GM21529 (cell line): ENCODE measurements around the gene SNRPA1.

ENCODE experiments used
- ATAC-seq: cut with Tn5 transposase; IDR thresholded peaks from one replicate; pipeline ENCODE4 v1.9.1; 2021; ENCODE audit not compliant: unreplicated experiment

The SNRPA1 gene

DNA sequence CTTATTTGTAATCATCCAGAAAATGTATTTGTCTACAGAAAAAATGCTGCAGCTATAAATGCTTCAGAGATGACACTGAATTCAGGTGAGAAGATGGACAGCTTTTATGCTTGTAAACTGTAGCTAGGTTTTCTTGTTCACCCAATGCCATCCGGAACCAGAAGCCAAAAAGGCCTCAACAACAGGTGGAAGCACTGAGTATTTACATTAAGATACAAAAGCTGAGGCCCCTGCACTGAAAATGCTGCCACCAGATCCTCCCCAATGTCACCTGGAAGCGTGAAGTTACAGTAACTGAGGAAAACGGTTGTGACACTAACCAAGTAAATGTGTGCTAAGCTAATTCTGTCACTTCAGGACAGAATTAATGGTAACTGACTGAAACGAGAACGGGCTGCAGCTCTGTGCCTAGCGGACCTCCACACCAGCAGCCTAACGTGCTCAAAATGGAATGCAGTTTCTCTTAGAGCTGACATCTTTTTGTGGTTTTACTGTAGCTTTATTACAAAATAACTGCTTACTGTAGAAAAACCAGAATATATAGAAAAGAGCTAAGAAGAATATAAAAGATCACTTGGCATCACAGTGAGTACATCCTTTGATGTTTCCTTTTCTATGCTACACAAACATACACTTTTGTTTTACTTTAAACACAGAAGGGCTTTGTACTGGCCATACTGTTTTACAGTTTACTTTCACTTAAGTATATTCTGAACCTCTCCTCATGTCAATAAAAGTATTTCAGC is 50.8 kb downstream of the SNRPA1 start:
- no peak for ATAC-seq

DNA sequence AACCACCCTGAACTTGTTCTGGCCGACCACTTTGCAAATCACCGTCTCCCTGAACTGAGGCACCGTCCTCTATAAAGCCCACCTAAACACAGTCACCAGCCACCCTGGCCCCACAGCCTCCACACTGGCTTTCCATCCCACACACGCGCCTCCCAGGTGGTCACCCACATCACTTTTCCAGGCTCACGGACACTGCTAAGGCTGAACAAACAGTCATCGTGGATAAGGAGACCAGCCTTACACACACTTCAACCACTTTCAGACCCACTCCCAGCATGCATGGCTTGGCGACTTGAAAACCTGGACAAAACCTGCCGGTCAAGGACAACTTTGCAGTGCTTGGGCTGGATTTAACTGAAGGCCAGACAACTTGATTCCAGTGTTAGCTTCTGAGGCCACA is 51.6 kb downstream of the SNRPA1 start:
- no peak for ATAC-seq

DNA sequence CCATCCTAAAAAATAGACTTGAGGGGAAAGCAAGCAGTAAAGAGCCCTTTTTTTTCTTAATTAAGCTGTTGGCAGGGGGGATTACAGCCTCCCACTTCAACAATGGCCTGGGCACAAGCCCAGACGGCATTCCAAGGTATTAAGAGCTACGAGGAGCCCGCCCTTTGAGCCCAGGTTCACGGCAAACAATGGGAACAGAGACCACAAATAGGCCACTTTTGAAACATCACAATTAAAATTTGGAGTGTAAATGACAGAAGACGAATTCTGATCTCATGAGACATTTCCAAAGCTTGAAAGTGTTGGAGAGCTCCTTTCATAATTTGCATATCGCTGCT is 52.1 kb downstream of the SNRPA1 start:
- no peak for ATAC-seq

DNA sequence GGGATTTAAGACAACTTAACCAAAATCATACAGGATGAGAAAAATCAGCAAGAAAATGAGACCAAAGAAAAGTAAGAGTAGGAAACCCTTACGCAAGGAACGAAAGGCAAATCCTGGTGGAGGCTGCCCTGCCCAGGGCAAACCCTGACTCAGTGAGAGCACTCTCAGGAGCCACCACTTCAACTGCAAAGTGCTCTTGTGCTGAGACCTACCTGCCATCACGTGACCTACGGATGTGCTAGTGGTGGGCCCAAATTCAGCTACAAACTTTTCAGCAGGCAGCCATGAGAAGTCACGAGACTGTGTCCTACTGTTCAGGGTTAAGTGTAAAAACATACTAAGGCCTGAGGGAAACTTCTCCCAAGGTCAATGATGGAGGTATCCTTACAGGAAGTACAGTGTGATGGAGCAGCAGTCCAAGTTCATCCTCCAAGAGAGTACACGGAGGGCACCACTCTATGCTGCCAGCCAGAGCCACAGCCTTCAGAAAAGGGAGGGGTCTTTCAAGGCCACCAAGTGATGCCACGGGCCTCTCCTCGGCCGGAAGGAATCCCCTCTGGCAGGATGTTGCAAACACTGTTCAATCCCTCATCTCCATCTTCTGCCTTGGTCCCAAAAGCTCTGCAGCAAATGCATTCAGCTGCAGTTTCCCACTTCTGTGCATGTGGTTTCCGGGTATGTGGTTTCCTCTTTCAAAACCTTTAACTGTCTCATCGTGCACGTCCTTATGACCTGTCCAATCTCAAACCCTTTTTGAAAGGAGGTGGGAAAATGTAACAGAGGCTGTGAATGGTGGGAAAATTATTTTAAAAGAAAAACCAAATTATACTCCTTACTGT is 52.7 kb downstream of the SNRPA1 start:
- ATAC-seq = peak; percentile 82

DNA sequence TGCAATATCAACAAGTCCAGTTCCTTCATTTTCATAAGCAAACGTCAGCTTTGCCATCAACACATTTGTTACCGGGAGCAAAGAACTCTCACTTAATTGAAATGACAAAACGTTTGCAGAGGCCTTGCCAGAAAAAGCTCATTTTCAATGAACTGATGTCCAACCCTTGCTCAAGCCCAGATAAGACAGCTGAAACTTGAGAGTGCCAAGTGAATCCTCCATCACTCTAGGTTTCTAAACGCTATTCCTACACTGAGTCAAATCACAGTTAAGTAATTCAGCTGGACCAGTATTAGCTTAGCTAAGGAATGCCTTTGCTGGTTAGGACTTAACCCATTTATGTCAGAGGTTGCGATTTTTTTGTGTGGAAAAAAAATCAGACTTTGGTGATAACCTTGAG is 54.7 kb downstream of the SNRPA1 start:
- ATAC-seq = no peak

- ATAC-seq = no peak
Observed at GRCh38 chr15:101239724-101240136, 55.3 kb downstream of the SNRPA1 start.

DNA sequence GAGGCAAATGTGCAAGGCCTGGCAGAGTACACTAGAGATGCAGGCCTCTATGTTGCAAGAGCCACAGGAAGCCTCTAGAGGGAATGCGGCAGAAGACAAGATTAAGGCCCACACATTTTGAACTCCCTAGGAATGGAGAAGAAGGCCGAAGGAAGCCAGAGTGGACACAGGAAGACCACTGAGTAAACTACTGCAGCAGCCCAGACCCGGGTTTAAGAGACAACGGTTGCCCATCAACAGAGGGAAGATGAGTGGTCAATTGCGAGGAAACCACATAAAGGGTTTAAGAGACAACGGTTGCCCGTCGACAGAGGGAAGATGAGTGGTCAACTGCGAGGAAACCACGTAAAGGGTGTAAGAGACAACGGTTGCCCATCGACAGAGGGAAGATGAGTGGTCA is 57.8 kb downstream of the SNRPA1 start:
- no peak for ATAC-seq

- ATAC-seq = no peak
Observed at GRCh38 chr15:101233651-101234280, 61.3 kb downstream of the SNRPA1 start.

DNA sequence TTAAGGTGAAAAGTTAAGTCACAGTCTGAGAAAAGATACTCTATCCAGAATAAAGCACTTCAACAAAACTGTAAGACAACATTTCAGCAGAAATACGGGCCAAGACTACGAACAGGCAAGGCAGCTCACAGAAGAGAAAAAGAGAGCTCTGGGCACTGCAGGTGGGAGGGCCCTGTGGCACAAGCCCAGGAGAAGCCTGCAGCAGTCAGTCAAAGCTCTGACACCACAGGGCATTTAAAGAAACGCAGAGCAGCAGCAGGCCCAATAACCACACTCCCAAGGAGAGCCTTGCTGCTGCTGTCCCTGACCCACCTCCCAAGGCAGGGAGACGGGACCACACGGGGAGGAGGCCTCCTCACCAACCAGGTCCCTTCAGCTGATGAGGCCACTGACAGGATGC is 62.4 kb downstream of the SNRPA1 start:
- ATAC-seq = no peak
